Loucy (cell line): ENCODE results near the gene RNF19B.

Experiments
- EZH2phosphoT487 ChIP-seq: fragments of 200-600 bp; IDR thresholded peaks from 2 replicates; pipeline ENCODE4 v1.6.1; 2018; ENCODE audit warnings: antibody characterized with exemption, mild to moderate bottlenecking, moderate library complexity, borderline replicate concordance
- TF ChIP-seq, protein P1 (sequence below): fragments of 200-600 bp; sonication (generic); conservative IDR thresholded peaks from 2 replicates; pipeline ENCODE4 v1.5.1; 2014; ENCODE audit warnings: mild to moderate bottlenecking, antibody characterized with exemption, low read length

DNA sequence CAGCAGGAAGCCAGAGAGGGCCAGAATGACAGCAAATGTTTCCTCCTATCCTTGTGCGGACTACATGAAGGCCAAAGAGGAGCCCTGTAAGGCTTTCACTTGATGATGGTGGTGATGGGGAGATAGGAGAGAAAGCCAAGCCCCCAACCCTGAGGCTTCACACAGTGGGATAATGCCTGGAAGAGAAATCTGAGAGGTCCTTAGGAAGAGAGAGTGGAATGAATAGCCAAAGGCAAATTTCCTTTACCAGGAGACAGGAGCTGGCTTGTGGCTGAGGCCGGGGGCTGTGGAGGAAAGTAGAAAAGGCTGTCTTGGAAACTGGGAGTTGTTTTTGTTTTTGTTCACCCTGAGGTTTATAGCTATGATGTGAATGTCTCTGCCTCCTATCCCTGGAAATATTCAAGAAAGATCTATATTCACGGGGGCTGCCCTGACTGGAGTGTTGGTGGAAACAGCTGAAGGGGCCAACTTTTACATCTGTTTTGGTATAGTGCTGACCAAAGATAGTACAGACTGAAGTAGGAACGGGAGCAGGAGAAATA is 13.0 kb upstream of the RNF19B start:
- TF ChIP-seq, protein P1, sequence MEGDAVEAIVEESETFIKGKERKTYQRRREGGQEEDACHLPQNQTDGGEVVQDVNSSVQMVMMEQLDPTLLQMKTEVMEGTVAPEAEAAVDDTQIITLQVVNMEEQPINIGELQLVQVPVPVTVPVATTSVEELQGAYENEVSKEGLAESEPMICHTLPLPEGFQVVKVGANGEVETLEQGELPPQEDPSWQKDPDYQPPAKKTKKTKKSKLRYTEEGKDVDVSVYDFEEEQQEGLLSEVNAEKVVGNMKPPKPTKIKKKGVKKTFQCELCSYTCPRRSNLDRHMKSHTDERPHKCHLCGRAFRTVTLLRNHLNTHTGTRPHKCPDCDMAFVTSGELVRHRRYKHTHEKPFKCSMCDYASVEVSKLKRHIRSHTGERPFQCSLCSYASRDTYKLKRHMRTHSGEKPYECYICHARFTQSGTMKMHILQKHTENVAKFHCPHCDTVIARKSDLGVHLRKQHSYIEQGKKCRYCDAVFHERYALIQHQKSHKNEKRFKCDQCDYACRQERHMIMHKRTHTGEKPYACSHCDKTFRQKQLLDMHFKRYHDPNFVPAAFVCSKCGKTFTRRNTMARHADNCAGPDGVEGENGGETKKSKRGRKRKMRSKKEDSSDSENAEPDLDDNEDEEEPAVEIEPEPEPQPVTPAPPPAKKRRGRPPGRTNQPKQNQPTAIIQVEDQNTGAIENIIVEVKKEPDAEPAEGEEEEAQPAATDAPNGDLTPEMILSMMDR: no peak
- no peak for TF ChIP-seq EZH2phosphoT487
